ENCODE data around the gene RBPJL.

- TF ChIP-seq POLR2A (IDR thresholded peaks at IDR 0.05) (no peak), EP300 (IDR thresholded peaks at IDR 0.05; ENCODE audit: low read depth) (no peak), POLR2AphosphoS5 (IDR thresholded peaks at IDR 0.05) (no peak), CTCF (IDR thresholded peaks at IDR 0.05) (no peak)
Measured at GRCh38 chr20:45263556-45264266, 42.9 kb upstream of the RBPJL start.
